ENCODE results near the gene ITGB7. TPM values are rescaled to one million over a fixed set of nuclear protein-coding genes. Genes with fewer than 3 reads are reported as not detected.

Gene ITGB7
- total RNA-seq, 1 experiment from 2014 or later: 0.98 TPM

DNA sequence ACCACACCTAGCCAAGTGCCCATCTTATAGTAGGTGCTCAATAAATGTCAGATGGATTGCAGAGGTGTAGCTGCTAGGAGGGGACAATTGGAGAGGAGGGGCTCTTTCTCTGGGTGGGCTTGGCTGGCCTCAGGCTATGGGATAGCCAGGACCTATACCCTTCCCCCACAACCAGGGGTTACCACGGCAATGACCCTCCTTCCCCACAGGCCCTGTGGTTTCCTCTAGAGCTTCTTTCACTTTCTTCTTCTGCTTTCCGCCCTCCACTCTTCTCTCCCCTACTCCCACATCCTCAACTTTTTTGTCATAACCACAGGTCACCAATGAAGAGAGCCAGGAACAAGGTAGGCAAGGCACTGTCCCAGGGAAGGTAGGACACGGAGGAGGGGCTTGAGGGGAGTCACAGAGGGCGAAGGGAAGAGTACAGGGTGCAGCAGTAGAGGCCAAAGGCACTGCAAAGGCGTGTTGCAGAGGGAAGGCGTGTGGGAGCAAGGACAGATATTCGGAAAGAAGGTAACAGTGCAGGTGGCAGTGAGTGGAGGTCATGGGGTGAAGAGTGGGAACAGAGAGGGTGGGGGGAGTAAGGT lies 1.9 kb upstream of the ITGB7 start:
- H3K27ac ChIP-seq (ENCODE audit: low read length): no peak overlapping the region
- intact Hi-C loops (cut with micrococcal nuclease; ENCODE audit: unreplicated experiment) (no loop called here), in situ Hi-C loops (cut with HindIII; ENCODE audit: low pct_unique_long_range_greater_than_20kb, low sequenced_read_pairs) (no loop called here)
- ChIA-PET CTCF (no interaction called here), POLR2A (interaction anchor here (0.6 kb wide), 1 partner anchor 86 kb away, joined by 3 read pairs; no protein-coding TSS in a partner anchor)
- no peaks in the 10 kb centered on the region; the same call in 1 of the 2 replicates for H3K36me3 ChIP-seq (ENCODE audit: control insufficient read depth, insufficient read depth, low read length)
- no TSS peak for BruUV-seq (replicated peaks)
- H3K9me3 ChIP-seq (ENCODE audit: control insufficient read depth, insufficient read depth, low read depth, low read length): no peaks in the 10 kb centered on the region
- H3K4me1 ChIP-seq (ENCODE audit: control insufficient read depth, insufficient read depth, low read length): no peaks in the 10 kb centered on the region; the same call in 1 of the 2 replicates
- TF ChIP-seq POLR2AphosphoS5 (IDR thresholded peaks at IDR 0.05; ENCODE audit: low read depth, low read length) (no peak), TCF7L2 (IDR thresholded peaks at IDR 0.05; ENCODE audit: low read depth, low read length) (no peak), REST (IDR thresholded peaks at IDR 0.05; ENCODE audit: insufficient read depth in 1 of 2, low read depth in 2 of 2, low read length in 1 of 2) (no peak), SIN3A (IDR thresholded peaks at IDR 0.05; ENCODE audit: borderline replicate concordance, insufficient read depth, low read depth, low read length) (no peak)
- TF ChIP-seq, protein P1, sequence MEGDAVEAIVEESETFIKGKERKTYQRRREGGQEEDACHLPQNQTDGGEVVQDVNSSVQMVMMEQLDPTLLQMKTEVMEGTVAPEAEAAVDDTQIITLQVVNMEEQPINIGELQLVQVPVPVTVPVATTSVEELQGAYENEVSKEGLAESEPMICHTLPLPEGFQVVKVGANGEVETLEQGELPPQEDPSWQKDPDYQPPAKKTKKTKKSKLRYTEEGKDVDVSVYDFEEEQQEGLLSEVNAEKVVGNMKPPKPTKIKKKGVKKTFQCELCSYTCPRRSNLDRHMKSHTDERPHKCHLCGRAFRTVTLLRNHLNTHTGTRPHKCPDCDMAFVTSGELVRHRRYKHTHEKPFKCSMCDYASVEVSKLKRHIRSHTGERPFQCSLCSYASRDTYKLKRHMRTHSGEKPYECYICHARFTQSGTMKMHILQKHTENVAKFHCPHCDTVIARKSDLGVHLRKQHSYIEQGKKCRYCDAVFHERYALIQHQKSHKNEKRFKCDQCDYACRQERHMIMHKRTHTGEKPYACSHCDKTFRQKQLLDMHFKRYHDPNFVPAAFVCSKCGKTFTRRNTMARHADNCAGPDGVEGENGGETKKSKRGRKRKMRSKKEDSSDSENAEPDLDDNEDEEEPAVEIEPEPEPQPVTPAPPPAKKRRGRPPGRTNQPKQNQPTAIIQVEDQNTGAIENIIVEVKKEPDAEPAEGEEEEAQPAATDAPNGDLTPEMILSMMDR (IDR thresholded peaks at IDR 0.05): no peak
- DNase-seq (ENCODE audit: low read depth, low spot score) (no peak), ATAC-seq (no peak)
- H3K27me3 ChIP-seq (ENCODE audit: control insufficient read depth, insufficient read depth, low read length): no peaks in the 10 kb centered on the region
- no peak overlapping the region for H3K4me3 ChIP-seq (ENCODE audit: low read depth in 2 of 2, low read length in 2 of 2)

DNA sequence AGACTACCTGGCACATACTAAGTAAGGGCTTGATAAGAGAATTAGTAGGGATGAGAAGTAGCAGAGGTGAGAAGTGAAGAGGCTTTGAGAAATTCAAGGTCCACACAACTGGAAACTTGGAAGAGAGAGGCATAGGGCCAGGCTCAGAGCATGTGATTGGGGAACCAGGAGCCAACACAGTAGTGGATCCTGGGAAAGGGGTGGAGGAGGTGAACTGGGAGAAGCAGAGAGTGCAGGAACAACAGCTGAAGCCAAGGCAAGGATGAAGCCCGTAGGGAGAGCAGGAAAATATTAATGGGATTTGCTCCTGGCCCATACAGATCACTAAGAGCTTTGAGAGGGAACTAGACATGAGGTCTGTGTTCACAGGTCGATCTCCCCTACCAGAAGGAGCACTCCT lies 1.4 kb upstream of the ITGB7 start:
- Histone ChIP-seq H3K4me1 (ENCODE audit: control insufficient read depth, insufficient read depth, low read length) (no peaks in the 10 kb centered on the region; the same call in 1 of the 2 replicates), H3K4me3 (ENCODE audit: low read depth in 2 of 2, low read length in 2 of 2) (no peak overlapping the region), H3K27ac (ENCODE audit: low read length) (no peak overlapping the region), H3K9me3 (ENCODE audit: control insufficient read depth, insufficient read depth, low read depth, low read length) (no peaks in the 10 kb centered on the region), H3K36me3 (ENCODE audit: control insufficient read depth, insufficient read depth, low read length) (no peaks in the 10 kb centered on the region; the same call in 1 of the 2 replicates), H3K27me3 (ENCODE audit: control insufficient read depth, insufficient read depth, low read length) (no peaks in the 10 kb centered on the region)
- in situ Hi-C loops (cut with HindIII; ENCODE audit: low pct_unique_long_range_greater_than_20kb, low sequenced_read_pairs): no loop called here
- TF ChIP-seq, protein P1 (IDR thresholded peaks at IDR 0.05): no peak
- TF ChIP-seq POLR2AphosphoS5 (IDR thresholded peaks at IDR 0.05; ENCODE audit: low read depth, low read length): no peak
- TF ChIP-seq SIN3A (IDR thresholded peaks at IDR 0.05; ENCODE audit: borderline replicate concordance, insufficient read depth, low read depth, low read length): no peak
- TF ChIP-seq REST (IDR thresholded peaks at IDR 0.05; ENCODE audit: insufficient read depth in 1 of 2, low read depth in 2 of 2, low read length in 1 of 2): no peak
- no peak for TF ChIP-seq TCF7L2 (IDR thresholded peaks at IDR 0.05; ENCODE audit: low read depth, low read length)
- DNase-seq (ENCODE audit: low read depth, low spot score) (no peak), ATAC-seq (no peak)
- ChIA-PET POLR2A (no interaction called here), CTCF (no interaction called here)
- BruUV-seq (replicated peaks): no TSS peak
- intact Hi-C loops (cut with micrococcal nuclease; ENCODE audit: unreplicated experiment): no loop called here

All from Panc1 (cell line).